SK-N-SH treated with all-trans-retinoic acid at 6 μM for 48 hours (cell line): ENCODE results near the gene NBAS.

Experiments used
- ATAC-seq: fragments of 200-7000 bp; cut with Tn5 transposase; 3 replicates; pipeline ENCODE4 v1.9.1; 2020; ENCODE audit warnings: mild to moderate bottlenecking, moderate library complexity
- ARNTL ChIP-seq: fragments of 450-650 bp; formaldehyde crosslinking; IDR thresholded peaks from 2 replicates; pipeline ENCODE4 v1.5.0; 2020; ENCODE audit warnings: low read depth, mild to moderate bottlenecking, moderate library complexity, borderline replicate concordance
- CREB5 ChIP-seq: fragments of 250-450 bp; sonication (Bioruptor Pico); IDR thresholded peaks from 2 replicates; pipeline ENCODE4 v1.5.1; 2020; ENCODE audit warnings: low read depth, mild to moderate bottlenecking, moderate library complexity
- CSRNP3 ChIP-seq: fragments of 250-450 bp; sonication (Bioruptor Pico); IDR thresholded peaks from 2 replicates; pipeline ENCODE4 v1.5.1; 2021; ENCODE audit warnings: mild to moderate bottlenecking, moderate library complexity
- ESRRG ChIP-seq: fragments of 250-450 bp; sonication (Bioruptor Pico); IDR thresholded peaks from 2 replicates; pipeline ENCODE4 v1.6.1; 2021; ENCODE audit warnings: mild to moderate bottlenecking
- GLIS3 ChIP-seq: fragments of 250-450 bp; sonication (Bioruptor Pico); IDR thresholded peaks from 2 replicates; pipeline ENCODE4 v1.5.0; 2020; ENCODE audit warnings: mild to moderate bottlenecking, moderate library complexity
- ISL1 ChIP-seq: fragments of 250-450 bp; sonication (Bioruptor Pico); IDR thresholded peaks from 2 replicates; pipeline ENCODE4 v2.1.2; 2022; ENCODE audit warnings: mild to moderate bottlenecking, moderate library complexity
- PPARA ChIP-seq: fragments of 250-450 bp; sonication (Bioruptor Pico); IDR thresholded peaks from 2 replicates; pipeline ENCODE4 v1.5.0; 2020; ENCODE audit warnings: mild to moderate bottlenecking, borderline replicate concordance
- RARB ChIP-seq: fragments of 250-450 bp; sonication (Bioruptor Pico); IDR thresholded peaks from 2 replicates; pipeline ENCODE4 v1.8.0; 2021; ENCODE audit warnings: mild to moderate bottlenecking, moderate library complexity
- SNAI2 ChIP-seq: fragments of 250-450 bp; sonication (Bioruptor Pico); IDR thresholded peaks from 2 replicates; pipeline ENCODE4 v1.5.0; 2020; ENCODE audit warnings: mild to moderate bottlenecking, moderate library complexity
- TCF4 ChIP-seq: fragments of 250-450 bp; sonication (Bioruptor Pico); IDR thresholded peaks from 2 replicates; pipeline ENCODE4 v1.8.0; 2021; ENCODE audit warnings: mild to moderate bottlenecking, moderate library complexity, borderline replicate concordance
- TOX ChIP-seq: fragments of 250-450 bp; sonication (Bioruptor Pico); IDR thresholded peaks from 2 replicates; pipeline ENCODE4 v1.8.0; 2021; ENCODE audit warnings: mild to moderate bottlenecking, moderate library complexity, borderline replicate concordance
- TSHZ2 ChIP-seq: fragments of 250-450 bp; sonication (Bioruptor Pico); IDR thresholded peaks from 2 replicates; pipeline ENCODE4 v1.5.0; 2020; ENCODE audit warnings: mild to moderate bottlenecking, moderate library complexity
- ZFP3 ChIP-seq: fragments of 250-450 bp; sonication (Bioruptor Pico); IDR thresholded peaks from 2 replicates; pipeline ENCODE4 v1.5.0; 2020; ENCODE audit warnings: mild to moderate bottlenecking, moderate library complexity
- ZFP30 ChIP-seq: fragments of 450-650 bp; formaldehyde crosslinking; IDR thresholded peaks from 2 replicates; pipeline ENCODE4 v1.5.0; 2022; ENCODE audit warnings: mild to moderate bottlenecking, moderate library complexity
- ZNF70 ChIP-seq: fragments of 450-650 bp; formaldehyde crosslinking; IDR thresholded peaks from 2 replicates; pipeline ENCODE4 v1.5.0; 2020; ENCODE audit warnings: mild to moderate bottlenecking, moderate library complexity
- ZNF8 ChIP-seq: fragments of 450-650 bp; formaldehyde crosslinking; IDR thresholded peaks from 2 replicates; pipeline ENCODE4 v1.5.0; 2020; ENCODE audit warnings: mild to moderate bottlenecking, moderate library complexity

The NBAS gene

GRCh38 chr2:15583826-15584225, 22.7 kb upstream of the NBAS start:
- TF ChIP-seq RARB (no peak), SNAI2 (CRISPR knock-in tag) (no peak), GLIS3 (CRISPR knock-in tag) (no peak)
- no peak for ATAC-seq

GRCh38 chr2:15582710-15583357, 21.7 kb upstream of the NBAS start:
- TF ChIP-seq CSRNP3 (CRISPR knock-in tag) (no peak), TOX (CRISPR knock-in tag) (no peak), ISL1 (CRISPR knock-in tag) (no peak), ZNF8 (no peak), TSHZ2 (CRISPR knock-in tag) (no peak)
- ATAC-seq, result no peak

GRCh38 chr2:15580451-15580850, 19.3 kb upstream of the NBAS start:
- no peak for TF ChIP-seq PPARA (CRISPR knock-in tag)
- no peak for TF ChIP-seq ZFP30 (CRISPR knock-in tag)
- no peak for TF ChIP-seq TCF4
- no peak for TF ChIP-seq ZFP3 (CRISPR knock-in tag)
- TF ChIP-seq TOX (CRISPR knock-in tag), result no peak
- no peak for TF ChIP-seq ZNF70
- ATAC-seq, result no peak

- TF ChIP-seq CSRNP3 (CRISPR knock-in tag), result no peak
- TF ChIP-seq CREB5 (CRISPR knock-in tag), result no peak
- no peak for TF ChIP-seq ESRRG (CRISPR knock-in tag)
- no peak for TF ChIP-seq ZNF8
Observed at GRCh38 chr2:15579641-15580040, 18.5 kb upstream of the NBAS start.

GRCh38 chr2:15577071-15577735, 16.1 kb upstream of the NBAS start:
- ATAC-seq, result peak; percentile 100
- no peak for TF ChIP-seq TSHZ2 (CRISPR knock-in tag)
- TF ChIP-seq CREB5 (CRISPR knock-in tag), result no peak
- TF ChIP-seq ZFP30 (CRISPR knock-in tag), result no peak
- TF ChIP-seq ARNTL (CRISPR knock-in tag), result no peak

More at GRCh38 chr2:15579641-15580040, 18.5 kb upstream of the NBAS start:
- no peak for ATAC-seq
